Activated CD4-positive, alpha-beta T cell treated with anti-CD3 and anti-CD28 coated beads for 24 hours (primary cell): ENCODE results near the gene EDARADD.

Source experiments
- DNase-seq, 2 donors: peaks; one replicate each; pipeline ENCODE4 v3.0.0-alpha.2; 2020; ENCODE audit warnings: low read depth in 2 of 2

EDARADD gene

GRCh38 chr1:236394879-236395229, 768 bp downstream of the EDARADD start:
- no peak for DNase-seq

- DNase-seq: peak in 1 of 2 donors; percentile 21
These were observed 1.3 kb downstream of the EDARADD start for GRCh38 chr1:236395230-236395946.

- DNase-seq: no peak
These were observed 2.0 kb downstream of the EDARADD start for GRCh38 chr1:236395947-236396664.

- no peak for DNase-seq
These were observed 2.6 kb downstream of the EDARADD start for GRCh38 chr1:236396665-236397043.

- DNase-seq: no peak
These were observed 3.2 kb downstream of the EDARADD start for GRCh38 chr1:236397173-236397759.

- DNase-seq: no peak
These were observed 4.5 kb downstream of the EDARADD start for GRCh38 chr1:236398538-236398937.

- DNase-seq: no peak
These were observed 6.0 kb downstream of the EDARADD start for GRCh38 chr1:236400061-236400603.

GRCh38 chr1:236401698-236402097, 7.6 kb downstream of the EDARADD start:
- no peak for DNase-seq

- DNase-seq: no peak
These were observed 10.0 kb downstream of the EDARADD start for GRCh38 chr1:236403905-236404696.

- DNase-seq: no peak
These were observed 13.0 kb downstream of the EDARADD start for GRCh38 chr1:236407059-236407458.

- DNase-seq: no peak
These were observed 19.6 kb downstream of the EDARADD start for GRCh38 chr1:236413688-236414087.

GRCh38 chr1:236416165-236416564, 22.1 kb downstream of the EDARADD start:
- no peak for DNase-seq

- DNase-seq: no peak
These were observed 23.2 kb downstream of the EDARADD start for GRCh38 chr1:236417336-236417735.

GRCh38 chr1:236419502-236419901, 25.4 kb downstream of the EDARADD start:
- no peak for DNase-seq

GRCh38 chr1:236421022-236421421, 26.9 kb downstream of the EDARADD start:
- no peak for DNase-seq

GRCh38 chr1:236421850-236422516, 27.9 kb downstream of the EDARADD start:
- DNase-seq: no peak

- DNase-seq: no peak
These were observed 28.4 kb downstream of the EDARADD start for GRCh38 chr1:236422517-236422876.

GRCh38 chr1:236425031-236425663, 31.1 kb downstream of the EDARADD start:
- DNase-seq: no peak

GRCh38 chr1:236426215-236426614, 32.1 kb downstream of the EDARADD start:
- no peak for DNase-seq

GRCh38 chr1:236429715-236430274, 35.7 kb downstream of the EDARADD start:
- DNase-seq: no peak
